Spleen (tissue), 13 donors: ENCODE data around the gene SSX3. TPM values are rescaled to one million over a fixed set of nuclear protein-coding genes. Genes with fewer than 3 reads are reported as not detected.
"Not testable (repeated sequence)": the region's sequence is repeated elsewhere in the genome, so short reads cannot be mapped to it uniquely, and the experiment has no call there.

Experiments
- DNase-seq: peaks from one replicate; pipeline ENCODE4 v3.0.0-alpha.2; 2020
- H3K27ac ChIP-seq, 8 donors: fragments of 200-600 bp; sonication (generic) in 7 of 8; 1 replicate in 4 of 8; 2 replicates in 4 of 8; pipeline versions ENCODE4 v1.5.0 to v1.8.0; 2016 to 2021; ENCODE audit warnings: inconsistent platforms in 4 of 8, mild to moderate bottlenecking in 4 of 8, moderate library complexity in 1 of 8
- H3K27me3 ChIP-seq, 7 donors: fragments of 200-600 bp; sonication (generic) in 6 of 7; replicated peaks in 1 of 7; 1 replicate in 4 of 7; 2 replicates in 3 of 7; pipeline versions ENCODE4 v1.5.0 to v1.8.0; 2016 to 2021; ENCODE audit warnings: inconsistent platforms in 3 of 7, mild to moderate bottlenecking in 1 of 7
- H3K36me3 ChIP-seq, 6 donors: fragments of 200-600 bp; sonication (generic) in 5 of 6; 1 replicate in 4 of 6; 2 replicates in 2 of 6; pipeline versions ENCODE4 v1.5.0 to v1.8.0; 2016 to 2021; ENCODE audit warnings: inconsistent platforms in 2 of 6
- H3K4me1 ChIP-seq, 6 donors: fragments of 200-600 bp; sonication (generic) in 5 of 6; 1 replicate in 3 of 6; 2 replicates in 3 of 6; pipeline versions ENCODE4 v1.5.0 to v1.8.0; 2016 to 2021; ENCODE audit warnings: inconsistent platforms in 3 of 6
- H3K4me3 ChIP-seq, 8 donors: fragments of 200-600 bp; sonication (generic) in 7 of 8; 1 replicate in 4 of 8; 2 replicates in 4 of 8; pipeline versions ENCODE4 v1.5.0 to v1.8.0; 2016 to 2021; ENCODE audit warnings: inconsistent platforms in 4 of 8, mild to moderate bottlenecking in 4 of 8, moderate library complexity in 2 of 8
- H3K9me3 ChIP-seq, 8 donors: fragments of 200-600 bp; sonication (generic) in 7 of 8; 1 replicate in 4 of 8; 2 replicates in 4 of 8; pipeline versions ENCODE4 v1.5.0 to v1.8.0; 2016 to 2021; ENCODE audit warnings: inconsistent platforms in 4 of 8
- WGBS, 5 donors: extraction: QIAGEN DNeasy Blood & Tissue Kit in 3 of 5; methylation state at CpG; one replicate each; pipeline versions ENCODE4 v1.1.5 to v1.1.7; 2013 to 2018; 5-methylcytosine and 5-hydroxymethylcytosine counted together
- intact Hi-C: fragments of 100-400 bp; cut with DNase I; formaldehyde crosslinking; loops from one replicate; pipeline ENCODE4 v1.15.0; 2023; ENCODE audit warnings: low total_unique reads
- long read RNA-seq, 2 donors: transcript quantifications; one replicate each; lab custom pipeline, GENCODE V29; 2026
- polyA plus RNA-seq, 3 donors: library from polyadenylated mRNA; stranded (reverse); fragments of 200-250 nt; gene quantifications; one replicate each; pipeline ENCODE4 v1.2.1, GENCODE V29; 2013
- total RNA-seq, 7 donors: library from RNA; depleted of rRNA in 3 of 7; stranded (reverse); fragments of >200 nt in 3 of 7; fragmentation: NEBNext Ultra II Directional in 4 of 7; extraction: Animal tissue kit (Norgen Biotek cat#: 25700) in 4 of 7; gene quantifications; one replicate each; pipeline versions ENCODE4 v1.1.0 to v1.2.1, GENCODE V29; 2016 to 2021
- donor health status: healthy with polysubstance abuse.
- donor health status: DM: no; HTN: no; CAD: no; lungs with moderate emphysema.
- donor health status: DM: no; HTN: no; CAD: no.
- donor health status: Bipolar disorder and iron deficiency.
- donor health status: healthy.
- donor health status: DM: no; HTN: no; CAD: no.
- donor health status: DM: yes; HTN: yes; CAD: no.

SSX3 gene, protein sequence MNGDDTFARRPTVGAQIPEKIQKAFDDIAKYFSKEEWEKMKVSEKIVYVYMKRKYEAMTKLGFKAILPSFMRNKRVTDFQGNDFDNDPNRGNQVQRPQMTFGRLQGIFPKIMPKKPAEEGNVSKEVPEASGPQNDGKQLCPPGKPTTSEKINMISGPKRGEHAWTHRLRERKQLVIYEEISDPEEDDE
- total RNA-seq (not detected), polyA plus RNA-seq (not detected)
- long read RNA-seq, donor 1, result 0 reads
- long read RNA-seq, donor 2, result 0 reads

DNA sequence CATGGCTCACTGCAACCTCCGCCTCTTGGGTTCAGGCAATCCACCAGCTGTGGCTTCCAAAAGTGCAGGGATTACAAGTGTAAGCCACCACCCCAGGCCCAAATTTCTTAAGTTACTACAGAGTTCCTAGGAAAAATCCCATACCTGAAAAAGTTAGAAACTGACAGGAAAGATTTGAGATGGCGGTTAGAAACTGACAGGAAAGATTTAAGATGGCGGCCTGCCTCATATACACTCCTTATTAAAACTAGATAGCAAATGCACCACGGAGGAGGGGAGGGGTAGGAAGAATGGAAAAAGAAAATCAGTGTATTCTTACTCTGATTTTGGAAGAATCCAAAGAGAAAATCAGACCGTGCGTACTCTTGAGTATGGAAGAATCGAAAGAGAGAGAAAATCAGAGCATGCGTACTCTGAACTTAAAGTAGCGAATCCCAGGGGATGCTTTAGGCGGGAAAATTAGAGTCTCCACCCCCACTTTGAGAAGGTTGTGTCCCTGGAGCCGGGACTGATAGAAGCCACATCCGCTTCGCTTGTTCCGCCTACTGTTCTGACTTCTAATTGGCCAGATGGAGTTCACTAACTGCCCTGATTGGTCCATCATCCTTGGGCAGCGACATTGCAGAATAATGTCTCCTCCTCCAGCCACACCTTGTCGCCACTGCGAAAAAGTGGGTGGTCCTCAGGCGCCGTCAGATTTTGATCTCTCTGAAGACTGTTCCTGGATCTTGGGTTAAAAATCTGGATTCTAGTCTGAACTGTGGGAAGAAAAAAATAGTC, at the start of gene SSX3:
SSX3 (minus strand) TSS at position 389 of the 780 bp plus-strand sequence. CDS start 1,454 bp downstream, outside the sequence.
- H3K27me3 ChIP-seq, DNase-seq, H3K9me3 ChIP-seq, intact Hi-C loops, H3K4me1 ChIP-seq, H3K27ac ChIP-seq, H3K36me3 ChIP-seq, H3K4me3 ChIP-seq: not testable (repeated sequence)
- WGBS, 5 donors, result 84 to 96% (median 94%) methylated on average over 14 to 19 of the region's 19 CpGs

DNA sequence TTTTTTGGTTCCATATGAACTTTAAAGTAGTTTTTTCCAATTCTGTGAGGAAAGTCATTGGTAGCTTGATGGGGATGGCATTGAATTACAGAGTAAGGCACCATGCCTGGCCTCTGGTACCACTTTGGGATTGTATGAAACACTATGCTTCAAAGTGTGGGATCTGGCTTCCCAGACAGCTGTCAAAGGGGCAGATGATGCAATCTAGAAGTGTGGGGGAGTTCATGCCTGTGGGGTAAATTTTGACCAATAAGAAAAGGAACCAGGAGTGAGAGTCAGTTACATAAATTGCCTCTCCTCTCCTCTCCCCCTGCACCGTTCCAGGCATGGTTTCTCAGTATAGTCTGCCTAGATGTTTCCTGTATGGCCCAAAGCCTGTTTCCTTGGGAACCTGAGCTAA, 41.3 kb upstream of the SSX3 start:
- H3K4me3 ChIP-seq, H3K4me1 ChIP-seq, H3K27ac ChIP-seq, H3K9me3 ChIP-seq, H3K36me3 ChIP-seq, intact Hi-C loops, DNase-seq, H3K27me3 ChIP-seq: not testable (repeated sequence)
- WGBS, 5 donors, result 0 to 27% (median 22%) methylated on average over 1 of the region's 1 CpG; no CpG with 5 or more reads in 2 of the 5 donors

DNA sequence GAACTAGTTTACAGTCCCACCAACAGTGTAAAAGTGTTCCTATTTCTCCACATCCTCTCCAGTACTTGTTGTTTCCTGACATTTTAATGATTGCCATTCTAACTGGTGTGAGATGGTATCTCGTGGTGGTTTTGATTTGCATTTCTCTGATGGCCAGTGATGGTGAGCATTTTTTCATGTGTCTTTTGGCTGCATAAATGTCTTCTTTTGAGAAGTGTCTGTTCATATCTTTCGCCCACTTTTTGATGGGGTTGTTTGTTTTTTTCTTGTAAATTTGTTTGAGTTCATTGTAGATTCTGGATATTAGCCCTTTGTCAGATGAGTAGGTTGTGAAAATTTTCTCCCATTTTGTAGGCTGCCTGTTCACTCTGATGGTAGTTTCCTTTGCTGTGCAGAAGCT, 40.4 kb upstream of the SSX3 start:
- H3K27ac ChIP-seq, H3K27me3 ChIP-seq, intact Hi-C loops, DNase-seq, H3K36me3 ChIP-seq, H3K4me1 ChIP-seq, H3K9me3 ChIP-seq, H3K4me3 ChIP-seq: not testable (repeated sequence)
- 53 to 90% (median 75%) methylated on average over 1 to 2 of the region's 2 CpGs for WGBS, 5 donors

DNA sequence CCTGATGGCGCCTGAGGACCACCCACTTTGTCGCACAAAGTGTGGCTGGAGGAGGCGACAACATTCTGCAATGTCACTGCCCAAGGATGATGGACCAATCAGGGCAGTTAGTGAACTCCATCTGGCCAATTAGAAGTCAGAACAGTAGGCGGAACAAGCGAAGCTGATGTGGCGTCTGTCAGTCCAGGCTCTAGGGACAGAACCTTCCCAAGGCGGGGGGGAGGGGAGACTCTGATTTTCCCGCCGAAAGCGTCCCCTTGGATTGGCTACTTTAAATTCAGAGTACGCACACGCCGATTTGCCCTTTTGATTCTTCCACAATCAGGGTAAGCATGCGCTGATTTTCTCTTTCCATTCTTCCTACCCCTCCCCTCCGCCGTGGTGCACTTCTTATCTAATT, 26.7 kb upstream of the SSX3 start, which contains the start of gene SSX4:
SSX4 (plus strand) TSS at position 301 of the 400 bp plus-strand sequence. CDS start 515 bp downstream, outside the sequence.
- H3K27ac ChIP-seq, H3K36me3 ChIP-seq, H3K4me3 ChIP-seq, H3K4me1 ChIP-seq, intact Hi-C loops, H3K27me3 ChIP-seq, H3K9me3 ChIP-seq, DNase-seq: not testable (repeated sequence)
- no CpG with 5 or more reads among the region's 16 CpGs for WGBS, 5 donors

DNA sequence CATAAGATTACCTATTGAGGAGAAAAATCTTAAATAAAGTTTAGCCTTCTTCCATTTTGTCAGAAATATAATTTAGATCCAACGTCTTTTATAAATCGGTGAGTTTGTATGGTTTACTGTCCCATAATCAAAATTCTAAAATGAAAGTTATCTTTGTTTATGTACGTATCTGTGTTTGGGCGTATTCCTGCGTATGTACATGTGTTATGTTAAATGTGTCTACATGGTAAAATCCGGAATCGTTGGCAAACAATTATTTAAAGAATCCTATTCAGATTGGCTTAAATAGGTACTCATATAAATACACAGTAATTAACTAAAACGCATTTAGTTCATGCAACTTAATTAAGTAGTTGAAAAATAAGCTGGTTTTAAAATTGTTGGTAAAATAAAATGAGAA, 13.9 kb upstream of the SSX3 start:
- WGBS, 5 donors, result no CpG with 5 or more reads among the region's 8 CpGs
- DNase-seq, H3K4me3 ChIP-seq, H3K36me3 ChIP-seq, H3K27ac ChIP-seq, H3K9me3 ChIP-seq, H3K27me3 ChIP-seq, intact Hi-C loops, H3K4me1 ChIP-seq: not testable (repeated sequence)

DNA sequence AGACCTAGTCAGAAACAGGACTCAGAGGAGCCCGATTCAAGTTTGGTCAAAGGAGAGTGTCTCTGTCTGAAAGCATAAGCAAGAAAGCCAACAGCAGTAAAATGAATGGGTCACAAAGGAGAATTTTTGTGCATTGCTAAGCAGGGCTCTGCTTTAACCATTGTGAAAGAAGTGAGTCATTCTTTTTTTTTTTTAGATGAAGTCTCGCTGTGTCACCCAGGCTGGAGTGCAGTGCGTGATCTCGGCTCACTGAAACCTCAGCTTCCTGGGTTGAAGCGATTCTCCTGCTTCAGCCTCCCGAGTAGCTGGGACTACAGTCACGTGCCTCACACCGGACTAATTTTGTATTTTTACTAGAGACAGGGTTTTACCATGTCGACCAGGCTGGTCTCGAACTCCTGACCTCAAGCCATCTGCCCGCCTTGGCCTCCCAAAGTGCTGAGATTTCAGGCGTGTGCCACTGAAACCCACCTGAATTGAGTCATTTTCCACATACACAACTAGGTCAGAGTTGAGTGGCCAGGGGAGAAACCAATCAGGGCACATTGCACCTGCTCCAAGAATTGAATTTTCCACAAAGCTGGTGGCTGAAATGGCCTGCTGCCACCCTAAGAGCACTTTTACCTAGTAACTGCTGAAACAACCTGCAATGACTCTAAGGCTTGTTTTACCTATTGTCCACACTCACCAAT, 11.4 kb upstream of the SSX3 start:
- no CpG with 5 or more reads among the region's 12 CpGs for WGBS, 5 donors
- H3K27ac ChIP-seq, H3K4me1 ChIP-seq, H3K9me3 ChIP-seq, intact Hi-C loops, DNase-seq, H3K27me3 ChIP-seq, H3K4me3 ChIP-seq, H3K36me3 ChIP-seq: not testable (repeated sequence)

DNA sequence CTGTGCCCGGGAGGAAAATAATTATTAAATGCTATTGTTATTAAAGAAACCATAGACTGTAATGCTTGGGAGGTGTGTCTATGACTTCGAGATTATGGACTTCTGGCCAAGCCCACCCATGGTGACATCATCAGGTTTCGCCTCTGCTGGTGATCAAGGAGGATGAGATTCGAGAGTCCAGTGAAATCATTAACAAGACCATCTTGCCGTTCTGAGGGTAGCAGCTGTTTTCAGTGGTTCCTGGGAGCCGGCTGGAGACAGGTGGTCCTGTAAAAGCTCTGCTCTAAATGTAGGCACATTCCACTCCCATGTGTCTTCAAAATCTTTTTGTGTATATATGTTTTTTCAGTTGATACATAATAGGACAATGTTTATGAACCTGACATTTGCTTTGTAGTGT, 2.8 kb upstream of the SSX3 start:
- H3K27me3 ChIP-seq, H3K36me3 ChIP-seq, intact Hi-C loops, H3K4me1 ChIP-seq, H3K9me3 ChIP-seq, H3K4me3 ChIP-seq, DNase-seq, H3K27ac ChIP-seq: not testable (repeated sequence)
- 77 to 93% (median 84%) methylated on average over 3 to 6 of the region's 6 CpGs for WGBS, 5 donors
